GM19397 (cell line): ENCODE data around the gene CD3D.

ENCODE experiments used
- ATAC-seq: cut with Tn5 transposase; IDR thresholded peaks from one replicate; pipeline ENCODE4 v1.9.1; 2021; ENCODE audit warnings: mild to moderate bottlenecking, moderate library complexity; ENCODE audit not compliant: unreplicated experiment

CD3D gene

DNA sequence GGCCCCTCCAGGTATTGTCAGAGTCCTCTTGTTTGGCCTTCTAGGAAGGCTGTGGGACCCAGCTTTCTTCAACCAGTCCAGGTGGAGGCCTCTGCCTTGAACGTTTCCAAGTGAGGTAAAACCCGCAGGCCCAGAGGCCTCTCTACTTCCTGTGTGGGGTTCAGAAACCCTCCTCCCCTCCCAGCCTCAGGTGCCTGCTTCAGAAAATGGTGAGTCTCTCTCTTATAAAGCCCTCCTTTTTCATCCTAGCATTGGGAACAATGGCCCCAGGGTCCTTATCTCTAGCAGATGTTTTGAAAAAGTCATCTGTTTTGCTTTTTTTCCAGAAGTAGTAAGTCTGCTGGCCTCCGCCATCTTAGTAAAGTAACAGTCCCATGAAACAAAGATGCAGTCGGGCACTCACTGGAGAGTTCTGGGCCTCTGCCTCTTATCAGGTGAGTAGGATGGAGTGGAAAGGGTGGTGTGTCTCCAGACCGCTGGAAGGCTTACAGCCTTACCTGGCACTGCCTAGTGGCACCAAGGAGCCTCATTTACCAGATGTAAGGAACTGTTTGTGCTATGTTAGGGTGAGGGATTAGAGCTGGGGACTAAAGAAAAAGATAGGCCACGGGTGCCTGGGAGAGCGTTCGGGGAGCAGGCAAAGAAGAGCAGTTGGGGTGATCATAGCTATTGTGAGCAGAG is 37.8 kb downstream of the CD3D start, which contains the start of gene CD3E:
CD3E (plus strand) TSS at position 163 of the 681 bp plus-strand sequence; CDS start at position 386, 223 bp downstream.
- ATAC-seq = no peak

DNA sequence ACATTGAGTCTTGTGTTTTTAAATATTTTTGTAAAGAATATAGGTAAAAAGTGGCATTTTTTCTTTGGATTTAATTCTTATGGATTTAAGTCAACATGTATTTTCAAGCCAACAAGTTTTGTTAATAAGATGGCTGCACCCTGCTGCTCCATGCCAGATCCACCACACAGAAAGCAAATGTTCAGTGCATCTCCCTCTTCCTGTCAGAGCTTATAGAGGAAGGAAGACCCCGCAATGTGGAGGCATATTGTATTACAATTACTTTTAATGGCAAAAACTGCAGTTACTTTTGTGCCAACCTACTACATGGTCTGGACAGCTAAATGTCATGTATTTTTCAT is 38.3 kb downstream of the CD3D start:
- no peak for ATAC-seq

DNA sequence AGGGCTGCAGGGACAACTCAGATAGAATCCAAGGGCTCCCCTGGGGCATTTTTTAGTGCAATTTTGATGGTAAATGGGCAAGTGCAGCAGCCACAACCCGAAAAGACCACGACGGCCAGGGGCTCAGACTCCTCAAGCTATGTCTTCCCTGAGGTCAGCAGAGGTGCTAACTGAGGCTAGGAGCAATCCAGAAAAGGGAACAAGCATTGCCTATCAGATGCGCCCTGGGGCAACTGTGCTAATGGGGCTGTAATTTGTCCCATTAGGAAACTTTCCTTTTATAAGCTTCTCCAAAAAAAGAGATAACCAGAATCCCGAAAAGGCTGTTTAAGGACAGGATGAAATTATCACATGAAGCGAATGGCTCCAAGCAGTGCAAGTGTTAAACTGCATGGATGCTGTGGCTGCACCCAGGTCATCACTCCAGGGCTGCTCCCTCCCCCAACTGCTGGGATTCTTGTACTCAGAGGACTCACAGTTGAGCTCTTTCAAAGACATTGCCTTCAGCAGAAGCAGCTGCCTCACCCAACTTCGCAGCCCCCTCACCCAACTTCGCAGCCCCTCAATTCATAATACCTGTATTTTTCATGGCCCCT is 40.8 kb downstream of the CD3D start:
- no peak for ATAC-seq

DNA sequence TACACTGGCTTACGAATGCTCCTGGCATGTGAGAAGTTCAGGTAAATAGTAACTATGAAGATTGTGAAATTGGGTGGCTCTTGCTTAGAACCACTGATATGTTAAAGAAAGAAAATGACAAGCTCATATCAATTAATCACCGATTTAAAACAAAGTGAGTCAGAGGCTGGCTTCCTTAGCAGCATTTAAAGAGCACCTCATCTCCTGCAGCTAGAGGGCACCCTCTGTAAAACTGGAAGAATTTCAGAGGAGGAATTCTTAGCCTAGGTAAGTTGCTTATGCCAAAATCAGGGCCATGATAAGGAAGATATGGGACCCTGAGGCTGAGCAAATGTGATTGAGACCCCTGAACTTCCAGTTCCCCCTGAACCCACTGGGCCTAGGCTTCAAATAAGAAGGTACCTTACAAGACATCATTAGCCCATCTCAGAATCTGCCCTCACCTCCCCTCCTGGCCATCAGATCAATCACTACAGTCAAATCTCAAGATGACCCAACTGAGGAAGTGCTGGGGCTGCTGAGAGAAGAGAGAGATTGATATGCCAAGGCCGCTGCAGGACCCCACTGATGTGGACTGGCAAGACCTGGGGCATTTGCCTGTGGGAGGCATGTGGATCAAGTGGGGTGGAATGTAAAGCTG is 46.6 kb downstream of the CD3D start:
- no peak for ATAC-seq

DNA sequence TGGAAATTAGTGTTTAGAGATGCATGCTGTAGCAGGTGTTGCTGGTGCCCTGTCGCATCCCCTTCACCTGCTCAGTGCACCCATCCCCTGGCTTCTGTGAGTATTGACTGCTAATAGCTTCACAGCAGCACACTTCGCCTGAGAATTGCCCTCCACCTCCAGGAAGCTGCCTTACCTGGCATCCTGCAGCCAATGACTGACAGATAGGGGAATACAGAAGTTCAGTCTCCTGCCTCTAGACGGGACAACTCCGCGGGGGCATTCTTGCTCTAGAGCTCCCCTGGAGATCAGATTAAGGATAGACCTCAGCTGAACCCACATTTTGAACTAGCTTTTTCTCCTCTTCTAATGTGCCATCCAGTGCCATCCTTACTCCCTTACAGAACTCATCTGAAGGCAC is 47.3 kb downstream of the CD3D start:
- no peak for ATAC-seq

DNA sequence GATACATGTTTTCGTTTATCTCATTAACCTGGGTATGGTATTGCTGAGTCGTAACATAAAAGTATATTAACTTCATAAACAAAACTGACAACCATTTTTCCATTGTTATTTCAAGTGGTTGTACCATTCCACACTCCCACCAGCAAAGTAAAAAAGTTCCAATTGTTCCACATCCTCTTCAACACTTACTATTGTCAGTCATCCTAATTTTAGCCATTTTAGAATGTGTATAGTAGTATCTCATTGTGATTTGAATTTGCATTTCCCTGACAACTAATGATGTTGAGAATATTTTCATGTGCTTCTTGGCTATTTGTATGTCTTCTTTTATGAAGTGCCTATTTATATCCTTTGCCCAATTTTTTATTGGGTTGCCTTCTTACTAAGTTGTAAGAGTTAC is 48.5 kb downstream of the CD3D start:
- ATAC-seq = no peak

DNA sequence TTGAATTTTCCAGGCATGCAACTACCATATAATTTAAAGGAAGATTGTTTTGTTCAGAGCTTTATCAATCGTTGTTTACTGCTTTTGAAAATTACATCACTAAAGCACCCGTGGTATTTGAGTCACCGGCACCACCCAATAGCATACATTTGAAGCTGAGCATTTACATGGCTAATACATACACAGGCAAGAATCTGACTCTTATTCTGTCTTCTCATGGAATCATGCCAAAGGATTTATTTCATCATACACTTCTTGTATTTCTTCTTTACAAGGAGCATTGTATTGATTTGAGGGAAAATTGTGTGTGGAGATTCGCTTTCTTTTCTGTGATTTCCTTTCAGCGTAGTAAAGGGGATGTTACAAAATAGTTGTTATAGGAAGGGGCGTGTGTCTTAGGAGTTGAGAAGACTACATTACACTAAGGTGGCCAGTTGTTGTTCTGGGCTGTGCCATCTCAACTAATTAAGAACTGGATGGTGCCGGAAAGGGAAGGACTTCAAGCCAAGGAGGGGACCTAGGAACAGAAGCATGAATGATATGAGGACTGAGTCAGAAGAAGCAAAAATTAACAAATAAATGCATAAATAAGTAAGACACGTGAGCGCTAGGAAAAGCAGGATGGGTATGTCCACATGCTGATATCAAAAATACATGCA is 50.9 kb downstream of the CD3D start:
- ATAC-seq = no peak

DNA sequence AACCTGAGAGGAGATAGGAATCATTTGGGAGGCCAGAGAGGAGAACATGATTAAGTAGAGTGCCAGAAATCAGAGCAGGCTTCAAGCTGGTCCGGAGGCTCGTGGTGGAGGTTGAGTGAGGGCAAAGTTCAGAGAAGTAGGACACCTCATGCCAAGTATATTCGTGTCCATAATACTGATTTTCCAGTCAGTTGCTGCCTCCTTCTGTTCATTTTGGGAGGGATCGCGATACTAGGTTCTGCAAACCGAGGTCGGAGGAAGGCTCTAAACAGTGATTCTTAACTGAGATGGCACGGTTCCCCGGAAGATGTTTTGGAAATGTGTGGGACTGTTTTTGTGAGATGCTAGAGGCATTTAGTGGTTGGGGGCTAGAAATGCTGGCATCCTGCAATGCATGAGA is 51.6 kb downstream of the CD3D start:
- no peak for ATAC-seq

DNA sequence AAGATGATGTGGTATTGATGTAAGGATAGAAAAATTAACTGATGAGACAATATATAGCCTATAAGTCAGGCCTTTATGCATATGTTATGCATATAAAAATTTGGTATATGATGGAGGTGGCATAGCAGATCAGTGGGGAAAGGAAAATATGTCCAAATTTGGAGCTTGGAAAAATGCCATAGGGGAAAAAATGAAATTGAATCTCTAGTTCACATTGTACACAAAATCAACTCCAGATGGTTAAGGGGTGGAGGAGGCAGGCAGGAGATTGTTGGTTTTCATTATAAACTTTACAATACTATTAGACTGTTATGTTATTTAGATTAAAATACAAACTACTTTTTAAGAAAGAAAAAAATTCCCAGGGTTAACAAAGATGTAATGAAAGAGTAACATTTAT is 53.1 kb downstream of the CD3D start:
- ATAC-seq = no peak
